Measurements from ENCODE around the gene ATP6V0A4. TPM values are rescaled to one million over a fixed set of nuclear protein-coding genes. Genes with fewer than 3 reads are reported as not detected.

The ATP6V0A4 gene
- polyA plus RNA-seq, 1 of the 3 experiments (the other 2 are of a cell fraction), result not detected

GRCh38 chr7:138768241-138768640, 29.8 kb downstream of the ATP6V0A4 start:
- no peaks in the 10 kb centered on the region for H3K27me3 ChIP-seq (ENCODE audit: insufficient read depth)
- H3F3A ChIP-seq (replicated peaks; ENCODE audit: insufficient read depth), result no peaks in the 10 kb centered on the region
- H3K36me3 ChIP-seq (replicated peaks in 1 of 2; ENCODE audit: control insufficient read depth in 1 of 2, insufficient read depth in 2 of 2, low read length in 1 of 2), result no peaks in the 10 kb centered on the region
- H3K9ac ChIP-seq, result no peak overlapping the region
- no peak overlapping the region for H3K4me3 ChIP-seq (ENCODE audit: low read depth in 2 of 2, low read length in 1 of 2)
- H4K20me1 ChIP-seq (ENCODE audit: insufficient read depth), result no peaks in the 10 kb centered on the region
- no peak for TF ChIP-seq CHD2 (IDR thresholded peaks at IDR 0.05; ENCODE audit: low read length, partially characterized antibody)
- no peak for TF ChIP-seq NRF1 (IDR thresholded peaks at IDR 0.05; ENCODE audit: low read depth, low read length)
- no peak for TF ChIP-seq MEF2A (IDR thresholded peaks at IDR 0.05; ENCODE audit: borderline replicate concordance, low read depth)
- no peak for TF ChIP-seq TCF12 (IDR thresholded peaks at IDR 0.05)
- TF ChIP-seq EZH2phosphoT487 (IDR thresholded peaks at IDR 0.05; ENCODE audit: borderline replicate concordance, low read depth), result no peak
- TF ChIP-seq EP300 (IDR thresholded peaks at IDR 0.05; ENCODE audit: borderline replicate concordance in 1 of 2, low read depth in 1 of 2, low read length in 1 of 2), result no peak
- TF ChIP-seq RCOR1 (IDR thresholded peaks at IDR 0.05; ENCODE audit: low read length), result no peak
- TF ChIP-seq FOXM1 (IDR thresholded peaks at IDR 0.05; ENCODE audit: low read depth), result no peak
- TF ChIP-seq RAD21 (IDR thresholded peaks at IDR 0.05; ENCODE audit: low read length), result no peak
- TF ChIP-seq GABPA (IDR thresholded peaks at IDR 0.05; ENCODE audit: low read depth), result no peak
- no peak for TF ChIP-seq ZBTB33 (IDR thresholded peaks at IDR 0.05; ENCODE audit: borderline replicate concordance, low read depth)
- no peak for TF ChIP-seq ELF1 (IDR thresholded peaks at IDR 0.05)
- TF ChIP-seq GATA2 (CRISPR knock-in tag; IDR thresholded peaks at IDR 0.05), result no peak
- TF ChIP-seq SIN3A (IDR thresholded peaks at IDR 0.05; ENCODE audit: borderline replicate concordance, low read depth, low read length), result no peak
- TF ChIP-seq MAX (IDR thresholded peaks at IDR 0.05; ENCODE audit: low read depth), result no peak
- no peak for TF ChIP-seq REST (IDR thresholded peaks at IDR 0.05; ENCODE audit: low read depth, low read length)
- TF ChIP-seq RFX5 (IDR thresholded peaks at IDR 0.05; ENCODE audit: low read length), result no peak
- no peak for TF ChIP-seq NFIC (IDR thresholded peaks at IDR 0.05; ENCODE audit: borderline replicate concordance)
- no peak for TF ChIP-seq RXRA (IDR thresholded peaks at IDR 0.05; ENCODE audit: borderline replicate concordance, low read depth)
- no peak for TF ChIP-seq FOSL2 (IDR thresholded peaks at IDR 0.05; ENCODE audit: borderline replicate concordance, low read depth)
- H2AFZ ChIP-seq (ENCODE audit: low read depth), result no peak overlapping the region
- POLR2A ChIA-PET, result no interaction called here
- H3K79me2 ChIP-seq (ENCODE audit: insufficient read depth), result no peaks in the 10 kb centered on the region
- no peaks in the 10 kb centered on the region for H3K9me2 ChIP-seq
- H3K27ac ChIP-seq (ENCODE audit: low read depth in 2 of 2, low read length in 1 of 2), result no peak overlapping the region
- no peaks in the 10 kb centered on the region for H3K9me3 ChIP-seq
- 28% methylated on average over 2 of the region's 2 CpGs for WGBS (ENCODE audit: low lambda C conversion rate)
- CTCF ChIA-PET, result interaction anchor here (0.8 to 1.3 kb wide), 3 partner anchors 10 to 29 kb away, joined by 3 to 4 read pairs (median 3); no protein-coding TSS in a partner anchor
- DNase-seq, result no peak
- no peaks in the 10 kb centered on the region for H3K4me1 ChIP-seq (ENCODE audit: control insufficient read depth in 1 of 2, insufficient read depth in 2 of 2, low read depth in 1 of 2, low read length in 1 of 2)
- H3K4me2 ChIP-seq, result no peak overlapping the region
